Activated CD4-positive, alpha-beta T cell treated with anti-CD3 and anti-CD28 coated beads, Interleukin-2, Interleukin-4, amounts not matched to agents 100 ng/mL and 50 ng/mL, durations not matched to agents 16 hours and 8 hours (primary cell): ENCODE results near the gene FSD1L.

Experiments
- DNase-seq: peaks from one replicate; pipeline ENCODE4 v3.0.0-alpha.2; 2020; ENCODE audit warnings: low spot score

FSD1L gene

DNA sequence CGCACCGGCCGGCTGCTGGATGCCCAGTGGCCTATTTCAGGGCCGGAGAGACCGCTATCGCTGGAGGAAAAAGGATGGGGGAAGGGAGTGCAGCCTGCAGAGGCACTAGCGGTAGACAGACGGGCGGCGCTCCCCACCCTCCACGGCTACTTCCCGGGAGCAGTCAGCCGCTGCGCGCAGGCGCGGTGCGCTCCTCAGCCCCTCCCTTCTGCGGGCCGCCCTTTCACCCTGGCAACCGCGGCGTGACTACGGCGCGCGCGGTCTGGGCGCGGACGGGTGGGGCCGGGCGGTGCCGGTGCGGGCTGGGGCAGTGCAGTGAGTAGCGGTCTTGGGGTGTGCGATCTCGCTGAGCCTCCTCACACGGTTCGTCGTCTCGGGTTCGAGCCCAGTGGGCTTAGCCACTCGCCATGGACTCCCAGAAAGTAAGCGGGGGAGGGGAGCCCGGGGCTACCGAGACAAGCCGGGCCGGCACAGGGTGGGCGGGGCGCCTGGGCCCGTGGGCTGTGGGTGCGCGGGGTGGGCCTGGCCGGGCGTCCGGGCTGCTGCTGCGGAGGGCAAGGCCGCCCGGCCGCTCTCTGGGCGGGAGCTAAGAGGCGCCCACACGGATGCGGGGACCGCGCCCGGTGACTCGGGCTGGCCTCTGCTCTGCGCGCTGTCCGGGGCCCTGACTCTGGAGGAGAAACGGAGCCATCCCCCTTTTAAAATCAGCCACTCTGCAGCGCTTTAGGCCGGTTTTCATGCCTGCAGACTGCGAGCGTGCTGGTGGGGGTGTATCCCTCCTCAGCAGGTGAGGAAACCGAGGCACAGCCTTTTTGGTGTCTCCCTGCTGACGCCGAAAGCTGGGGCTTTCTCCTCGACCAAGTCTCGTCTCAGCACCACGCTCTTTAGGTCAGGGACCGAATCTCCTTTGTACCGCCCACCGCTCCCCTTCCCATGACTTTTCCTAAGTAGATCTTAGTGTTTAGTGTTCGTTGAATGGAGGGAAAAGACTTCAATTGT is at the start of gene FSD1L:
Gene FSD1L, plus strand, starts transcription at position 221 of the 999 bp plus-strand sequence. Its CDS starts 187 bp downstream, at position 408.
- peak; percentile 89 for DNase-seq

DNA sequence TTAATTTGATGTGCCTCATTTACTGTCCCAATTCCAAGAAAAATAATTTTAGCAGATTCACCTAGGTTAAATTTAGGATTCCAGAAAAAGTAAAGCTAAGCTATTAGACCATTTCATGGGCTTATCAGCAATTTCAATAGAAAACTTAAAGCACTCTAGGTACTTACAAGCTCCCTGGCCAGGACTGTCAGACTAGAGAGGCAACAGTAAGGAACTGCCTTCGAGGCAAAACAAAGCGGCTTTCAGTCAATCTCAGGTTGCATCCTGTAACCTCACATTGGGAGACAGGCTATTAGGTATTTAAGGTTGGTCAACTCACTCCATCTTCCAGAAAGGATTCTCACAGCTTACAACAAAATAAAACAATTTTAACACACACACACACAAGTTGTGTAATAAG is 48.7 kb upstream of the FSD1L start:
- no peak for DNase-seq

- DNase-seq = no peak
Observed at GRCh38 chr9:105401651-105402050, 46.2 kb upstream of the FSD1L start.

DNA sequence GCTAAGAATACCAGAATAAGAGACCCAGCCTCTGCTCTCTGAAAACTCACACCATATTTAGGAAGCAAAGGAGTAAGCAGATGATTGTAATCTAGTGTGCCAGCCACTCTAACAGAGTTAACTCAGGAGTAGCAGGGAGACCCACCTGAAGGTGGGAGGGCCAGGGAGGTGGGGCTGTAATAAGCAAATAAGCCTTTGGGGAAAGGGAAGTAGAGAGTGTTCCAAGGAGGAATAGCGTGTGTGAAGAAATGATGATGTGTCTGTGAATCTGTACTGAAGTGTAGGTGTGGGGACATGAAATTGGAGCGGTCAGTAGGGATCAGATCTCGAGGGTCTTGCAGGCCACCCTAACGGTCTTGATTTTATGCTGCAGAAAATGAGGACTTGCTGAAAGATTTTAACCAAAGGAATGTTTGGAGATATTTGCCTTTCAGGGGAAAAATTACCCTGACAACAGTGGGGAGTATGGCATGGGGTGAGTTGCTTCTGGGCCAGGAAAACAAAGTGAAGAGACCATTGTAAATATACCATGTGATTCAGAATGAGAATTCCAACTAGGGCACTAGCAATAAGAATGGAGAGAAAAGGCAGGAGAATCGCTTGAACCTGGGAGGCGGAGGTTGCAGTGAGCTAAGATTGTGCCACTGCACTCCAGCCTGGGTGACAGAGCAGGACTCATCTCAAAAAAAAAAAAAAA is 44.1 kb upstream of the FSD1L start:
- DNase-seq = no peak

- peak; percentile 83 for DNase-seq
Observed at GRCh38 chr9:105405514-105406131, 42.2 kb upstream of the FSD1L start.

DNA sequence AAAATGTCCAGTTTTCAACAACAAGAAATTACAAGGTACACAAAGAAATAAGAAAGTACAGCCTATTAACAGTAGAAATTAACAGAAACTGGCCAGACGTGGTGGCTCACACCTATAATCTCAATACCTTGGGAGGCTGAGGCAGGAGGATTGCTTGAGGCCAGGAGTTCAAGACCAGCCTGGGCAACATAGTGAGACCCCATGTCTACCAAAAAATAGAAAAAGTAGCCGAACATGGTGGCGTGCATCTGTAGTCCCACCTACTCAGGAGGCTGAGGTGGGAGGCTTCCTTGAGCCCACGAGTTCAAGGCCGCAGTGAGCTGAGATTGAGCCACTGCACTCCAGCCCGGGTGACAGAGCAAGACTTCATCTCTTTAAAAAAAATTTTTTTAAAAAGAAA is 41.5 kb upstream of the FSD1L start:
- no peak for DNase-seq

DNA sequence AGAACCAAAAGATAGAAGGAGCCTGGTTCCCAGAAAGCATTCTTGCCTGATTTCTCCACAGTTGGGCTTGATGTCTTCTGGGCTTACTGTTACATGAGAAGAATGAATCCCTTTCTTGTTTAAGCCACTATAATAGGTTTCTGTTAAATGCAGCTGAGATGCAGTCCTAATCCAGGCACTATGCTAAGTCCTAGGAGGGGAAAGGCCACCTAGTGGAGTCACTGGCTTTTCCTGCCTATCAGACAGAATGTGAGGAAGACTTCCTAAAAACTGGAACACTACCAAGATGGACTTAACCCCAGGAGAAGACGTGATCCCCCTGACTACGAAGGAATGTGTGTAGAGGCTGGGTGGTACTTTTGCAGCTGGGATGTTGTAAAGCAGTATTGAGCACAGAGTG is 34.3 kb upstream of the FSD1L start:
- DNase-seq = no peak

DNA sequence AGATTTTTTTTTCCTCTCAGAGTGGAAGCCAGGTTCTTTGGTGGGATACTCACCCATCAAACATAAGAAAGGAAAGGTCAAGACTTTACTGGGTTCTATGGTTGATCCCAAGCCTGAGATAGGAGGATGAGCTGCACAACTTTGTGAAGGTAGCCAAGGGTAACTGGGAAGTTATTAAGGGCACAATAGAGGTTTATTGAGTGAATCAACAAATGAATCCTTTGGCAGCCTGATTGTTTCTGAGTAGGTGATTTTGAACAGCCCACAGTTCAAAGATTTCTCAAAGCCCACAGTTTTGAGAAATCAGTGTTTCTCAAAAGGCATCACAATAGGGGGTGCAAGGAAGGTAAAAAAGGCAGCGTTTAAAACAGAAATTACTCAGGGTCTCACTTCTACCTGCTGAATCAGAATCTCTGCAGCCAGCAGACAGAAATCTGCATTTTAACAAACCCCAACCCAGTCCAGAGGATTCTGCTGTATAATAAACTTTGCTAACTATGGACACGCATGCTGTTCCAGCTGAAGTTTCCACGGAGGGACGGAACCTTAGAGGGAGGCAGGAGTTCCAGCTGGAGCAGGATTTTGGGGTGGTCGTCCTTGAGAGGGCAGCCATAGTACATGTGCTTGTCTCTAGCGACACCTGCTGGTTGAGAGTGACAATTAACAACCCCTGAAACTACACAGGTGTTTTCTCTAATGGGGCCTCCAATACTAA is 32.7 kb upstream of the FSD1L start:
- peak; percentile 61 for DNase-seq

GRCh38 chr9:105415662-105415980 is 32.2 kb upstream of the FSD1L start:
- DNase-seq = no peak

GRCh38 chr9:105416840-105417239 is 31.0 kb upstream of the FSD1L start:
- no peak for DNase-seq

GRCh38 chr9:105418588-105419500 is 29.0 kb upstream of the FSD1L start:
- no peak for DNase-seq

GRCh38 chr9:105419816-105420597 is 27.8 kb upstream of the FSD1L start:
- no peak for DNase-seq

DNA sequence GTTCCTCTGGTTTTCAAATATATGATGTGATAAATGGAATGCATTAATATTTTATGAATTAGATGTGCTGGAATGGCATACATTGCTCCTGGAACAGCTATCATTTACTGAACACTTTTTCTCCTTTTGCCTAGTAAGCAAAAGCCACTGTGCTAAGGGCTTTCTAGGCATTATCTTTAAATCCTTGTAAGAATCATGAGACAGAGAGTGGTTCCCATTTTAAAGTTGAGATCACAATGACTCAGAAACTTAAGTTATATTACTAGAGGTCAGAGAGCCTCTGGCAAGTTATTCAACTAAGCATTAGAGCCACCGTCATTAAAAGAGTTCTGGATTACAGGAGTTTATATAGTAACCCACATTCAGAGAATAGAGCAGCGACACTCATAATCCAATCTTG is 26.7 kb upstream of the FSD1L start:
- DNase-seq = no peak

GRCh38 chr9:105421864-105422263 is 26.0 kb upstream of the FSD1L start:
- no peak for DNase-seq

DNA sequence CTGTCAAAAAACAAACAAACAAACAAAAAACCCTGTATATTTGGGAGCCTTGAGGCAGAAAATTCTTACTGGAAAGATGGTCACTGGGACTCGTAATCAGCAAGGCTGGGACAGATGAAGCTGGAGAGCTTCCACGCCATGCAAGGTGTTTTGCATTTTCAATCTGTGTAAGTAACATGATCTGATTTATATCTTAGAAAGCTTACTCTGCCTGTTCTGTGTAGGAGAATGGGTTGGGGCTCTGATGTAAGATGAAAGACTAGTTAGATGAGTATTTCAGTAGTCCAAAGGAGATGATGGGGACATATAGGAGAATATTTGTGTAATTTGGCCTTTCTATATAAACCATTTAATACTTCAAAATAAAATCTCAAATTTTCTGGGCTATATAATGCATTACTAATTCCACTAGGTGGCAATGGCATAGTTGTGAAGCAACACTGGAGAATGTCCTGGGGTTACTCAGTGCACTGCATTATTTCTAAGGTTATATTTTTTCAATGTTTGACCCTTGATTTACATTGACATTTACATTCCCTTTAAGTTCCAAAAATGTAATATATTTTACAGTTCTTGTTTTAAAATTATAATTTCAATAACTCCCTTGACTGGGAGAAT is 21.9 kb upstream of the FSD1L start:
- DNase-seq = no peak

- no peak for DNase-seq
Observed at GRCh38 chr9:105426657-105427056, 21.2 kb upstream of the FSD1L start.

- DNase-seq = no peak
Observed at GRCh38 chr9:105431424-105432246, 16.2 kb upstream of the FSD1L start.

DNA sequence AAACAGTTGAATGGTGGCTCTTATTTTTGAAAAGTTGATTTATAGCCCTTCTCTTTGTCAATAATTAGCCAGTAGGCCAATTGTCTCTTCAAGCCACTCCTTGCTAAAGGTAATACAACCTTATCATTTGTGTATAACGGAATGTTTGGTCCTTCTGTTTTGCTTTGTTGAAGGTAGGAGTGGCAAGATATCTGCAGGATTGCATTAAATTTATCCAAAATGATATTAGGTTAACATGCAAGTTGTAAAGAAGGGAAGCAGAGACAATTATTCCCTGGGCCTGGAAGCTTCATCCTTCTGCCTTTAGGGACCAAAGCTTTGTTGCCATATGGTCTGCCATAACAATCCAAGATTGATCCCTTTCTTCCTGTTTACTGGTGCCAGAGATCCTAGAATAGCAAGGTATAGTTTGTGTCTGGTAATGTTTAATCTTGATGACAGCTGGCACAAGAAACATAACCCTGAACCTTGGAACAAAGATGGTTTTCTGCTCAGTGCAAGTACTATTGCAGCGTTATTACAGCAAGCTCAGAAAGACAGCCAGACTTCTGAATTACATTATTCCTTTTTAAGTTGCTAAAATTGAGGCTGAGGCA is 15.5 kb upstream of the FSD1L start:
- DNase-seq = no peak

DNA sequence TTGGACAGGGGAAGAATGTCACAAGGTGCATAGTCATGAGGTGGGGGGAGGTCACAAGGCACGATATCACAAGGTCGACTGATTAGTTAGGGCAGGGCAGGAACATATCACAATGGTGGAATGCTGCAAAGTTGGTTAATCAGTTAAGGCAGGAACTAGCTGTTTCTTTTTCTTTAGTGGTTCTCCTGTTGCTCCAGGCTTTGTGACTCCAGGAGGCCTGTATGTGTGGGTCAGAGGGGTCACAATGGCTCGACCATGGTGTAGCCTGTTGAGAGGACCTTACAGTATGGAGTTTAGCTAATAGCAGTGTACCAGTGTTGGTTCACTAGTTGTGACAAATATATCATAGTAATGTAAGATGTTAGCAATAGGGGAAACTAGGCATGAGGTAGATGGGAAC is 12.4 kb upstream of the FSD1L start:
- no peak for DNase-seq
